NCI-H2196 treated with DMSO at 0.1 percent for 48 hours (cell line): Measurements from ENCODE around the gene ASIC2.

Source experiments
- DNase-seq: peaks from one replicate; lab custom pipeline; 2025; ENCODE audit not compliant: unreplicated experiment; lab: John Stamatoyannopoulos, UW

The ASIC2 gene

GRCh38 chr17:33120103-33120502 is 173.0 kb downstream of the ASIC2 start:
- DNase-seq = no peak

- DNase-seq = no peak
Measured at GRCh38 chr17:33118391-33119075, 174.6 kb downstream of the ASIC2 start.

GRCh38 chr17:33116021-33116551 is 177.0 kb downstream of the ASIC2 start:
- DNase-seq = no peak

GRCh38 chr17:33115366-33115765 is 177.7 kb downstream of the ASIC2 start:
- DNase-seq = no peak

GRCh38 chr17:33113991-33114370 is 179.1 kb downstream of the ASIC2 start:
- no peak for DNase-seq

- DNase-seq = no peak
Measured at GRCh38 chr17:33113276-33113990, 179.7 kb downstream of the ASIC2 start.

GRCh38 chr17:33112763-33113162 is 180.3 kb downstream of the ASIC2 start:
- DNase-seq = no peak

- DNase-seq = no peak
Measured at GRCh38 chr17:33109336-33110072, 183.6 kb downstream of the ASIC2 start.

- no peak for DNase-seq
Measured at GRCh38 chr17:33106525-33107165, 186.4 kb downstream of the ASIC2 start.

- DNase-seq = no peak
Measured at GRCh38 chr17:33105911-33106310, 187.2 kb downstream of the ASIC2 start.

GRCh38 chr17:33099906-33100305 is 193.2 kb downstream of the ASIC2 start:
- DNase-seq = no peak

GRCh38 chr17:33099252-33099651 is 193.8 kb downstream of the ASIC2 start:
- DNase-seq = no peak

- no peak for DNase-seq
Measured at GRCh38 chr17:33097411-33097810, 195.7 kb downstream of the ASIC2 start.

GRCh38 chr17:33096161-33096560 is 196.9 kb downstream of the ASIC2 start:
- DNase-seq = no peak

GRCh38 chr17:33091271-33091670 is 201.8 kb downstream of the ASIC2 start:
- DNase-seq = no peak

GRCh38 chr17:33090806-33091205 is 202.3 kb downstream of the ASIC2 start:
- no peak for DNase-seq

GRCh38 chr17:33086878-33087277 is 206.2 kb downstream of the ASIC2 start:
- no peak for DNase-seq

- DNase-seq = no peak
Measured at GRCh38 chr17:33086041-33086440, 207.1 kb downstream of the ASIC2 start.

GRCh38 chr17:33085256-33085655 is 207.8 kb downstream of the ASIC2 start:
- DNase-seq = no peak

GRCh38 chr17:33084755-33085154 is 208.3 kb downstream of the ASIC2 start:
- DNase-seq = no peak

GRCh38 chr17:33082529-33083173 is 210.4 kb downstream of the ASIC2 start:
- DNase-seq = no peak
